Kidney epithelial cell (primary cell): ENCODE data around the gene INF2. TPM values are rescaled to one million over a fixed set of nuclear protein-coding genes. Genes with fewer than 3 reads are reported as not detected.
"Not testable (repeated sequence)": the region's sequence is repeated elsewhere in the genome, so short reads cannot be mapped to it uniquely, and the experiment has no call there.

Source experiments
- DNase-seq: peaks from one replicate; pipeline ENCODE4 v3.0.0-alpha.2; 2010; ENCODE audit warnings: low read depth
- H3K27me3 ChIP-seq: 2 replicates; pipeline ENCODE4 v1.6.0; 2011; ENCODE audit warnings: low read length; ENCODE audit not compliant: control insufficient read depth, insufficient read depth
- H3K36me3 ChIP-seq: 2 replicates; pipeline ENCODE4 v1.5.1; 2011; ENCODE audit warnings: low read length; ENCODE audit not compliant: control insufficient read depth, insufficient read depth
- H3K4me3 ChIP-seq: 2 replicates; pipeline ENCODE4 v1.5.1; 2011; ENCODE audit warnings: low read depth, mild to moderate bottlenecking, control low read depth, low read length
- CTCF ChIP-seq: IDR thresholded peaks from 2 replicates; pipeline ENCODE4 v1.5.1; 2011; ENCODE audit warnings: mild to moderate bottlenecking, moderate library complexity, low read length, control low read depth, inconsistent platforms; ENCODE audit not compliant: insufficient read depth, poor library complexity, severe bottlenecking
- total RNA-seq: library from RNA; depleted of rRNA; stranded (reverse); fragments of >200 nt; gene quantifications from 2 replicates; pipeline ENCODE4 v1.2.3, GENCODE V29; 2015

The INF2 gene
- total RNA-seq, 1 donor from 2014 or later, result 109 TPM

- Histone ChIP-seq H3K27me3 (peaks cover 5% of the 10 kb centered on the region), H3K4me3 (no peak overlapping the region), H3K36me3 (no peaks in the 10 kb centered on the region)
- no peak for DNase-seq
- no peak for TF ChIP-seq CTCF
Measured at GRCh38 chr14:104659764-104660523, 29.5 kb upstream of the INF2 start.

GRCh38 chr14:104660597-104660996 lies 28.8 kb upstream of the INF2 start:
- TF ChIP-seq CTCF, result no peak
- H3K36me3 ChIP-seq, result no peaks in the 10 kb centered on the region
- DNase-seq, result no peak
- H3K27me3 ChIP-seq, result peaks cover 5% of the 10 kb centered on the region
- no peak overlapping the region for H3K4me3 ChIP-seq

- no peak for DNase-seq
- Histone ChIP-seq H3K27me3 (peaks cover 5% of the 10 kb centered on the region), H3K4me3 (no peak overlapping the region), H3K36me3 (no peaks in the 10 kb centered on the region)
- TF ChIP-seq CTCF, result no peak
Measured at GRCh38 chr14:104661086-104661485, 28.3 kb upstream of the INF2 start.

GRCh38 chr14:104661528-104662157 lies 27.8 kb upstream of the INF2 start:
- DNase-seq, H3K27me3 ChIP-seq, H3K4me3 ChIP-seq, H3K36me3 ChIP-seq: not testable (repeated sequence)

GRCh38 chr14:104662472-104662871 lies 26.9 kb upstream of the INF2 start:
- H3K27me3 ChIP-seq, H3K36me3 ChIP-seq, DNase-seq, H3K4me3 ChIP-seq: not testable (repeated sequence)

- no peak for DNase-seq
- H3K36me3 ChIP-seq, result no peaks in the 10 kb centered on the region
- H3K27me3 ChIP-seq, result peaks cover 5% of the 10 kb centered on the region
Measured at GRCh38 chr14:104664107-104664506, 25.3 kb upstream of the INF2 start.

More at GRCh38 chr14:104664107-104664506, 25.3 kb upstream of the INF2 start:
- no peak for TF ChIP-seq CTCF
- no peak overlapping the region for H3K4me3 ChIP-seq
